Right renal pelvis (tissue), 4 donors: ENCODE results near the gene SGCG. TPM values are rescaled to one million over a fixed set of nuclear protein-coding genes. Genes with fewer than 3 reads are reported as not detected.
"Not testable (repeated sequence)": the region's sequence is repeated elsewhere in the genome, so short reads cannot be mapped to it uniquely, and the experiment has no call there.

Source experiments
- DNase-seq, 4 donors: peaks; one replicate each; pipeline ENCODE4 v3.0.0-alpha.2; 2013; ENCODE audit warnings: low read depth in 4 of 4, low spot score in 3 of 4, missing footprints in 1 of 4
- polyA plus RNA-seq, 4 donors: library from polyadenylated mRNA; unstranded; fragments of 120-200 nt; gene quantifications; one replicate each; pipeline ENCODE4 v1.2.1, GENCODE V29; 2013; ENCODE audit not compliant: insufficient read length in 4 of 4

The SGCG gene
- polyA plus RNA-seq, 4 donors: 4.6 to 5.8 (median 5.4) TPM

DNA sequence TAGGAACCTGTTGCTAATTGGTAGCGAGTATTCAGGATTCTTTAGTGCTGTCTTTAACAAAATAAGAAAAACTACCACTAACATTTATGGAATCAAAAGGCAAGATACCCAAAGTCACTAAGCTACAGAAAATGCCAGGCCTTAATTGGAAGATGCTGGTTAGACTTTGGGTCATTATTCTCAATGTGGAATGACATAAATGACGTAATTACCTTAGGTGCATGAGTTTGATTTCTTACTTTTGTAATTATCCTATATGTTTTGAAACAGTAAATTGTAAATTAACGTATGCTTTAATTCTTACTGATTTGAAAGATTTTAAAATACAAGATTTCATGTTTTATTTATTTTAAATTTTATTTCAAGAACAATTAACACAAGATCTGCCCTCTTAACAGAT, 25.0 kb downstream of the SGCG start:
- DNase-seq: no peak

DNA sequence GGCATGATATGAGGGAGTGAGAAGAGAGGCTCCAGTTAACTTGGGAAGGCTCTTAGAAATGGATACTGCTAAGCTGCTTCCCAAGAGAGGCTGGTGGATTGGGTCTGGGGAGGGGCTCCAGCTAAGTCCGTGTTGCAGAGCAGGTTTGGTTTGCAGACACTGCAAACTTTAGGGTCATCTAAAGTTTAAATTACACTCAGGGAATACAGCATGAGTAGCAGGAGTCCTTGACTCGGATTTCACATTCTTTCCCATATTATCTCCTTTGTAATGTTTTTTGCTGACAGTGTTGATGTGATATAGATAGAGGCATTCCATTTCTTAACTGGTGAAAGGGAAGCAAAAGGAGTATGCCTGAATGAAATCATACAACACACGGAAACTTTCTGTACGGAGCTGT, 31.9 kb downstream of the SGCG start:
- DNase-seq: no peak

DNA sequence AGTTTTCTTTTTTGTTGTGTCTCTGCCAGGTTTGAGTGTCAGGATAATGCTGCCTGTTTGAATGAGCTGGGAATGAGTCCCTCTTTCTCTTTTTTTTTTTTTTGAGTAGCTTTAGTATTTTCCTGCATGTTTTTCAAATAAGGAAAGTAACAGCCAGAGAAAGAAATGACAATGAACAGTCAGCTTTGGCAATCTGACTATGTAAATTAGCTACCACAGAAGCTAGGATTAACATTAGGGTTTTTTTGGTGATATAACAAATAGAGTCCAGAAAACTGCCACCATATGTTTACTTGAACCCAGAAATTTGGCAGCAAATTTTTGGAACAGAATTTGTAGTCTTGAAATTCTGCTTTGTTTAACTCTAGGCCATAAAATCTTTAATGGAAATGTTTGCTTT, 50.5 kb downstream of the SGCG start:
- no peak for DNase-seq

DNA sequence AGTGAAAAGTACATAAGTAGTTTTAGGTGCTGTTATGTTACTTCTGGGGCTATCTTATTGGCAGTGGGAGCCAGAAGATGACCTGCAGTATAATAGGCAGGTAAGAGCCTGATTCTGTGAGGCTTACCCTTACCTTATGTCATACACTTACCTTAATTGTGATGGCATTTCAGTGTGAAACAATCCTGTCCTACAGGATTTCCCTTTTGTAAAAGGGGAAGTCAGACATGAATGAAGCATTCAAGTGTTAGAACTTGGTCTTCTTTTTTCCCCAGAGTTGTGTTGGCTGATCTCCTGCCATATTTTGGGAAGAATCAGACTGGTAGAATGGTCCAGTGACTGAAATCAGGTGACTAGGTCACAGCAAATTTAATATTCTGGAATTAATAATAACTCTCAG, 55.2 kb downstream of the SGCG start:
- DNase-seq: no peak

DNA sequence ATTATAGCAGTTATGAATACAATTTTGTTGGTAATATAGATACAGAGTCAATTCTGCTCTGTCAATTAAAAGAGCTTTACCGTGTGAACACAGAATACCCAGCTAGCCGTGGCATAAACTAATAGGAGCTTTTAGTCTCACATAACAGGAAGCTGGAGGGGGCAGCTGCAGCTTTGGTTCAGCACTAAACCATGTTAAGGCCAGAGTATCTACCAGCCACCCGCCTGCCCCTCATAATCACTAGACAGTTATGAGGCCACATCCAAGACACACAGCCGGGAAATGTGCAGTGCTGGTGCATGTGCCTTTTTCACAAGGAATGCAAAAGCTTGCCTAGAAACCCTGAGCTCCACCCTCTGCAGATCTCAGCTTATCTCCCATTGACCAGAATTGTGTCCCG, 62.3 kb downstream of the SGCG start:
- DNase-seq: no peak

DNA sequence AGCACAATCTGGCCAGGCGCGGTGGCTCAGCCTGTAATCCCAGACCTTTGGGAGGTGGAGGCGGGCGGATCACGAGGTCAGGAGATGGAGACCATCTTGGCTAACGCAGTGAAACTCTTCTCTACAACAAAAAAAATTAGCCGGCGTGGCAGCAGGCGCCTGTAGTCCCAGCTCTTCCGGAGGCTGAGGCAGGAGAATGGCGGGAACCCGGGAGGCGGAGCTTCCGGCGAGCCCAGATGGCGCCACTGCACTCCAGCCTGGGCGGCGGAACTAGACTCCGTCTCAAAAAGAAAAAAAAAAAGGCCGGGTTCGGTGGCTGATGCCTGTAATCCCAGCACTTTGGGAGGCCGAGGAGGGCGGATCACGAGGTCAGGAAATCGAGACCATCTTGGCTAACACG, 67.6 kb downstream of the SGCG start:
- DNase-seq: not testable (repeated sequence)

DNA sequence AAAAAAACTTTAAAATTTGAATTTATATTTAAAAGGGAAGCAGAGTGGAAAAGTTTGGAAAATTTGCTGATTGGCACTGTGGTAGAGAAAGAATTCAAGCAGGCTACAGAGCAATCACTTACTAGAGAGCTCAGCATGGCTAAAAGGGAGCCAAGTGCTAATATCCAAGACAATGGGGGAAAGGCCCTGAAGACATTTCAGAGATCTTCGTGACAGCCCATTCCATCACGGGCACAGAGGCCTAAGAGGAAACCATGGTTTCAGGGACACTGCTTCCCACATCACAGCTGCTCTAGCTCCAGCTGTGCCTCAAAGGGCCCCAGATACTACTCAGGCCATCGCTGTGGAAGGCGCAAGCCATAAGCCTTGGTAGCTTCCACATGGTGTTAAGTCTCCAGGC, 73.7 kb downstream of the SGCG start:
- DNase-seq: no peak

DNA sequence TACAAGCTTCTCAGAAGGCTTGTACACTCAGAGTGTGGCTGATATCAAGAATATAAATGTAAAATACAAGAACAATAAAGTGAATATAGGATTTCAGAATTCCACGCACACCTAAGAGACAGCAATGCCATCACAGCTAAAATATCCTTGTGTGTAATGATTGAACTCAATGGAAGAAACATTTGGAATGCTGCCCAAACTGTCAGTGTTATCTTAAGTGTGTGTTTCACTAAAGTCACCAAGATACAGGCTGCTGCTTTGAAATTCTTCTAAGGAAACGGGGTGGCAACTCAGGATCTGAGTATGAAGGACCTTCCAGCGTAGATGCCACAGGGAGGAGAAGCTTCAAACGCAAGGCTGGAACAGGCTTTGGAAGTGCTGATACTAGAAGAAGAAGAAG, 86.8 kb downstream of the SGCG start:
- DNase-seq: no peak

DNA sequence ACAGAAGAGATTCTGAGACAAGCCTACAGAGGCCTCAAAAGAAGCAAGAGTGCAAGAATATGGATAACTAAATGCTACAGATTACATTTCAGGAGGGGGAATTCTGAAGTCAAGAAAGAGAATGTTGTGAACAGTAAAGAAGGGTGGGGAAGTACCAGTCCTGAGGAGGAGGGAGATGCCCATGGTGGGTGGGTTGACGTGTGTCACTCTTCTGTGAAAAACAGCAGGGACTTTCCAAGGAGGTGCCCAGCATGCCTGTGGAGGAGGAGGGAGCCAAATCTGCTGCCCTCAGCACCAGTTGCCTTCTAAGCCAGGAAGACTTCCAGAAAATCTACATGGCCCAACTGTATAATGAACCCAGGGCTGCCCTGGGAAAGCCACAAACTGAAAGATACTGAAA, 87.7 kb downstream of the SGCG start:
- DNase-seq: no peak

DNA sequence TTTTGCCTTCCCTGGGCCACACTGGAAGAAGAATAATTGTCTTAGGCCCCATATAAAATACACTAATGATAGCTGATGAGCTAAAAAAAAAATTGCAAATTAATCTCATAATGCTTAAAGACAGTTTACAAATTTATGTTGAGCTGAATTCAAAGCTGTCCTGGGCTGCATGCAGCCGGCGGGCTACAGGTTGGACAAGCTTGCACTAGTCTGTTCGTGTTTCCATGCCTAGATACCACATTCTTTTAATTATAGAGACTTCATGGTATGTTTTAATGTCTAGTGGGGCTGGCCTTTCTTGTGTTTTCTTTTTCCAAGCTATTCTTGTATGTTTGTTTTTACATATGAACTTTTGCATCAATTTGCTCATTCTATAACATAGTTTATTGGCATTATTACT, 90.6 kb downstream of the SGCG start:
- no peak for DNase-seq

DNA sequence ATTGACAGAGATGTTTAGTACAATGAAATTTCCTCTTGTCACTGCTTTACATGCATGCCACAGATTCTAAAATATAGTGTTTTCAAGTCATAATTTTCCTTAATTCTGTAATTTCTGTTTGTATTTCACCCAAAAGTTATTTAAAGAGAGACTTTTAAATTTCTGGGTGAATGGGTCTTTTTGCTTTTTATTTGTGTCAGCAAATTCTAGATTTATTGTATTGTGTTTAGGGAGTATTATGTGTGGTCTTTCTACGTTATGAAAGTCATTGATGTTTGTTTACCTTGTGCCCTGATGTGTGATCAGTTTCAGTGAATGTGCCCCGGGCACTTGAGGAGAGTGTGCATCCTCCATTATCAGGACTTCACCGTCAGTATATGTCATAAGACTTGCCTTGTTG, 92.7 kb downstream of the SGCG start:
- DNase-seq: no peak

DNA sequence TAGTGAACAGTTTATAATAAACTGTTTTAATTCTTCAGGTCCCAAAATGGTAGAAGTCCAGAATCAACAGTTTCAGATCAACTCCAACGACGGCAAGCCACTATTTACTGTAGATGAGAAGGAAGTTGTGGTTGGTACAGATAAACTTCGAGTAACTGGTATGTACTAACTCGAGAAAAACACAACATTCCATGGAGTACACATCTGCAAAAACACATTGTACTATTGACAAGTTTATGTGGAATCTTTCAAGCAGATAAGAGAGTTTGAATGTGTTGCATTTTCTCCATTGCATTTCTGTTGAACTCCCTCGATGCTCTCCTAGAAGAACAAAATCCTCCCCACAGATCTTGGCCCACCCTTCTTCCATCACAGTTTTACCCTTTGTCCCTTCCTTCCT, 98.5 kb downstream of the SGCG start:
- no peak for DNase-seq

DNA sequence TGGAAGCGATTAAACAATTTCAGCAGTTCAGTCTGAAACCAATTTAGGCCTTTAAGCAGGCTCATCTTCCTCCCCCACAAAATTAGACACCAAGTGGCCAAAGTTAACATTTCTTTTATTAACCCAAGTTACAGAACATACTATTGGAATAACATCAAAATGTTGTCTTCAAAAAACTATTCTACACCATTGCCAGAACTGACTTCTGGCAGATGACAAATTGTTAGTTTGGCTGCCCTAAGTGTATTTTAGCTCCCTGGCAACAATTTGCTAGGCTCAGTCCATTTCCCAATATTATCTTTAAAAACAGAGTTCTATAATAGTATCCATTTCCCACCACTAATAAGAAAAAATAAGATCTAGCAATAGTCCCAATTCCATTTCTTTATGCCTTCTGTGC, 107.8 kb downstream of the SGCG start:
- DNase-seq: no peak

DNA sequence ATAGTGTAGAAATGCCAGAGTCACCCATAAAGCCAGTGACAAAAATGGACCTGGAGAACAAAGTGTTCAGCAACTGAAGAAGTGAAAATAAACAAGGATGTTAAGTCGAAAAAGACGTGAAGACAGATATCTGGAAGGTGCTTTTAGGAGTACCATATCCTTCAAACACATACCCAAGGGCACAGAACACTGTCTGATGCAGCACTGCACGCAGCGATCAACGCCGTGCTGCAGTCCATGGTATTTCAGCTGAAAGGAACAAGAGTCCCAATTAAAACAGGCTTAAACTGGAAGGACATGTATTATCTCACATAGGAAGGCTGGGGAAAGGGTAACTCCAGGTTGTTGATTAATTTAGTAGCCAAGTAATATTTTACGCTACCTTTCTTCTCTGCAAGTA, 108.2 kb downstream of the SGCG start:
- no peak for DNase-seq

DNA sequence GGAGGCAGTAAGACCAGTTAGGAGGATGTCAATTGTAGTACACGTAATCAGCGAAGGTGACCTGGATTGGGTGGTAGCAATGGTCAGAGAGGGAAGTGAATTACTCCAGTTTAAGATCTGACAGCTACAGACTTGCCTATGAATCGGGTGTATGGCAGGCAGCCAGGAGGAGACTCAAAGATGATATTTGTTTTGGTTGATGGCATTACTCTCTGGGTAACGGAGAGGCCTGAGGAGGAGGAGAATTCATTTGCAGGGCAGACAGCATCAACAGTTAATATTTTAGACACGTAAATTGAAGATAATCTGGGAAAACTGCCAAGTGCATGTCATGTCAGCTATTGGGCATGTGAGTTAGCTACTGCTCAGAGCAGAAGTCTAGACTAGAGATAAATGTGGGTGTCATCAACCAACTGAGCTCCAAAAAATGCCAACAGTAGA, 109.2 kb downstream of the SGCG start:
- no peak for DNase-seq

DNA sequence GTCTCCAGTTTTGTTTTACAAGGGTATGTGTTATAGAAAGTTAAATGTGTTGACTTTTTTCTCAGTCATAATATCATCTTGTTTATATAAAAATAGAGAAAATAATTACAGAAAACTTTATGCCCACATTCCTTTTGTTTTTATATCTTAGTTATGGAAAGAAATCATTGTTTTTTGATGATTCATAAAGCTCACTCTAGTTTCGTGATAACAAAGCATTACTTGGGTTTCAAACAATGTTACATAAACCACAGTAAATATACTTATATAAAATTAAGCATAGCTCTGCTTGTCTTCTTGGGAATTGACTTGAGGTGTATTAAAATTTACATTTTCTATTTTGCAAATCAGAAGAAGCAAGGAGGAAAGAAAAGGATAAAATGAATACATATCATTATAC, 111.8 kb downstream of the SGCG start:
- no peak for DNase-seq

DNA sequence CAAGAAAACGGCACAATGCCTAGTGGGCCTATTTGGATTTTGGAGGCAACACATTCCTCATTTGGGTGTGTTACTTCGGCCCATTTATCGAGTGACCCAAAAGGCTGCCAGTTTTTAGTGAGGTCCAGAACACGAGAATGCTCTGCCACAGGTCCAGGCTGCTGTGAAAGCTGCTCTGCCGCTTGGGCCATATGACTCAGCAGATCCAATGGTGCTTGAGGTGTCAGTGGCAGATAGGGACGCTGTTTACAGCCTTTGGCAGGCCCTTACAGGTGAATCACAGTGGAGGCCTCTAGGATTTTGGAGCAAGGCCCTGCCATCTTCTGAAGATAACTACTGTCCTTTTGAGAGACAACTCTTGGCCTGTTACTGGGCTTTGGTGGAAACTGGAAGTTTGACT, 134.1 kb downstream of the SGCG start:
- not testable (repeated sequence) for DNase-seq

DNA sequence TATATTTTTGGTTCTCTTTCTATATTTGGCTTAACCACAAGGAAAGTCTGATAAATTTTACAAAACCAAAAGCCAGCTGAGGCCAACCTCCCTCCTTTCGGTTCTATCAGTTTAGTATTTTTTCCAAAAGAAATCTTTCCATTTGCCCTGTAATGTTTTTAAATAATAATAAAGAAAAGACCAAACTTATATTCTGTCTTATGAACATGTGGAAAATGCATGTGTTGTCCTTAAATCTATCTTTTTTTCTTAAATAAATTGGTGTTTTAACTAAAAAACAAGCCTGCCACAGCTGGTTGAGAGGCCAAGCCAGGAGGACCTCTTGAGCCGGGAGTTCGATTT, 139.1 kb downstream of the SGCG start:
- DNase-seq: no peak

DNA sequence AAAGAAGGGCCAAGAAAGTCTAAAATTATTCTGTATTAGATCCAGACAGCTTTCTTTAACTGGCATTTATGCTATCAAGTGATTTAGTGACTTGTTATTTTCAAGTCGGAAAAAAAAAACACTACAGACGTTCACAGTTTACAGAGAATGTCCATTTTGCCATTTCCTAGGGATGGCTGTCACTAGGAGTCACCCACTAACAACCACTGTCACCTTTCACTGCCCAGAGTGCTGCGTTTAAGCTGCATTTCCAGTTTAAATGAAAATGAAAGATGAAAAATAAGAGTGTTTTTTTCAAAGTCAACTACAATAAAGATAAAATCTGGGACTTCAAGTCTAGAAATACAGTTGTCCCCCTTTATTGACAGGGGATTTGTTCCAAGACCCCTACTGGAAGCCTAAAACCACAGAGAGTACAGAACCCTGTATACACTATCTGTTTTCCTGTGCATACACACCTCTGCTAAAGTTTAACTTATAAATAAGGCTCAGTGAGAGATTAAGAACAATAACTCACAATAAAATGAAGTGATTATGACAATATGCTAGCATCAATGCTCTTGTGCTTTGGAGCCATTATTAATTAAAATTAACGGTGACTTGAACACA, 140.3 kb downstream of the SGCG start:
- DNase-seq: no peak

DNA sequence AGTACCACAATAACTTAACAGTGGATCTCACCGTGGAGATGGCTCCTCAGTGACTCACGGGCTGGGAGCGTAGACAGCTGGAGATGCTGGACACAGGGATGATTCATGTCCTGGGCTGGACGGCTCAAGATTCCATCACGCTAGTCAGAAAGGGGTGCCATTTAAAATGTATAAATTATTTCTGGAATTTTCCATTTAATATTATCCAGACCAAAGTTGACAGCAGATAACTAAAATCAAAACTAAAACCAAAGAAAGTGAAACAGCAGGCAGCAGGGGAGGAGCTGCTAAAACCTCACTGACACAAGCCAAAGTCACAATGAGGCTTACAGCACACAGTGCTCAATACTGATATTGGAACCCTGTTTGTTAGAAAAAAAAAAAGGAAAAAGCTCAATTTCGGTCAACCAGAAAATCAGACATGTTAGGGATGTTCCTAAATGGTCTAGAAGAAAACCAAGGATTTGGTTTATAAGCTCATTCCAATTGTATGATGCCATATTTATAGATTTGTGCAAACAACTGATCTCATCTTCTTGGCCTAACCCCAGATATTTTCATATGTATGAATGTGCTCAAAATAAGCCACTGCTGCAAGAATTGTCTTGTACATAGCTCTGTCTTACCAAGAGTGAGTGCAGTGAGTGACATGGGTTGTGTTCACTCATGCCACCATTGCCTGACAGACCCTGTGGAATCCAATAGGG, 140.9 kb downstream of the SGCG start:
- DNase-seq: no peak

DNA sequence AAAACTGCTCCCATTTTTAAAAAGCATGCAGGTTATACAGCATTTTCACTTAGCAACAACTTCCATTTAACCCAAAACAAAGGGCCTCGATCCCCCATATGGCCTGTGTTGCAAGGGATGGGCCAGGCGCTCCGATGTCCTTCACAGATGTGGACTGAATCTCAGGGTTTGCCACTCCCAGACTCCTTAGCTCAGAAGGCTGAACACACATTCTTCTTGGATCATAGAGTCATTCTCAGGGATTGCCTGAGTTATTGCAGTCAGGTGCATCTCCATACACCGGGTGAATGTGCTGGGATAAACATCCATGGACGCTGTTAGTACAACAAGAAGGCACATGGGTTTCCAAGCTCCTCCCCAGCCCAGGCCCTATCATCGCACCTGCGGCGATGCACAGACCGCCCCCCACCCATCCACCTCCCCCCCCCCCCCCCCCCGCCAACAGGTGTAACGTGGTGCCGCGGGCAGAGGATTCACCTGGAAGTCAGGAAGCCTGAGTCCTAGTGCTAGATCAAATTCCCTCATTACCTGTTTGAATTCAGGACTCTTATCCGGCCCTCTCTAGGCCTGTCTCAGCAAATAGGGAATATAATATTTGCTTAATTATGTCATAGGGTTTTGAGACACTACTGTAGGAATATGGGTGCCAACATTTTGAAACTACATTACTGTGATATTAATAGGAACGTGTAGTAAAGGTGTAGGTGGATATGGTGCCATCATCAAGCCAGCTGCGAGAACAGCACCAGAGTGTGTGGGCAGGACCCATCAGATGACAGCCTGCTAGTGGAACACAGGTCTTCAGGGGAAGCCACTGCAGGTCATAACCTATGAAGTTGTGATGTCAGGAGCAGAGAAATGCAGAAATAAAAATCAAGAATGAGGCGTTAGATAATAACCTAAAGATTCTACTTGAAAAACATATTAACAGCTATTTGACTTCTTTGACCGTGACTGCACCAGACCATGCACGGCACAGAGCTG, 141.9 kb downstream of the SGCG start:
- no peak for DNase-seq
